Osteocyte (in vitro differentiated cells): ENCODE data around the gene SYPL1. TPM values are rescaled to one million over a fixed set of nuclear protein-coding genes. Genes with fewer than 3 reads are reported as not detected.

Experiments
- DNase-seq: peaks from one replicate; pipeline ENCODE4 v3.0.0; 2021; ENCODE audit warnings: mixed read lengths; ENCODE audit not compliant: unreplicated experiment; ENCODE audit errors: extremely low spot score
- H3K27ac Mint-ChIP-seq: one replicate; pipeline ENCODE4 v1.8.0; 2021; ENCODE audit warnings: mild to moderate bottlenecking, mixed read lengths; ENCODE audit not compliant: unreplicated experiment
- H3K27me3 Mint-ChIP-seq: one replicate; pipeline ENCODE4 v1.8.0; 2021; ENCODE audit warnings: mixed read lengths; ENCODE audit not compliant: unreplicated experiment
- H3K36me3 Mint-ChIP-seq: one replicate; pipeline ENCODE4 v1.8.0; 2021; ENCODE audit warnings: mixed read lengths; ENCODE audit not compliant: unreplicated experiment
- H3K4me1 Mint-ChIP-seq: one replicate; pipeline ENCODE4 v1.8.0; 2021; ENCODE audit warnings: mixed read lengths; ENCODE audit not compliant: unreplicated experiment
- H3K4me3 Mint-ChIP-seq: one replicate; pipeline ENCODE4 v1.8.0; 2021; ENCODE audit warnings: mild to moderate bottlenecking, moderate library complexity, mixed read lengths; ENCODE audit not compliant: unreplicated experiment
- H3K9me3 Mint-ChIP-seq: one replicate; pipeline ENCODE4 v1.8.0; 2021; ENCODE audit warnings: mixed read lengths; ENCODE audit not compliant: unreplicated experiment
- total RNA-seq: library from RNA; stranded (reverse); gene quantifications from 2 replicates; pipeline ENCODE4 v1.2.1, GENCODE V29; 2021
- TF ChIP-seq, protein P1 (sequence below): fragments of 200-600 bp; sonication (generic); IDR thresholded peaks from 2 replicates; pipeline ENCODE4 v1.5.0; 2021; ENCODE audit warnings: antibody characterized with exemption, mild to moderate bottlenecking, moderate library complexity

SYPL1 gene
- total RNA-seq, 1 donor from 2014 or later, result 80.9 TPM

- Mint-ChIP-seq H3K4me3 (no peak overlapping the region), H3K9me3 (no peaks in the 10 kb centered on the region), H3K27ac (no peak overlapping the region), H3K27me3 (no peaks in the 10 kb centered on the region), H3K4me1 (peaks cover 40% of the 10 kb centered on the region), H3K36me3 (peaks cover 6% of the 10 kb centered on the region)
- TF ChIP-seq, protein P1, sequence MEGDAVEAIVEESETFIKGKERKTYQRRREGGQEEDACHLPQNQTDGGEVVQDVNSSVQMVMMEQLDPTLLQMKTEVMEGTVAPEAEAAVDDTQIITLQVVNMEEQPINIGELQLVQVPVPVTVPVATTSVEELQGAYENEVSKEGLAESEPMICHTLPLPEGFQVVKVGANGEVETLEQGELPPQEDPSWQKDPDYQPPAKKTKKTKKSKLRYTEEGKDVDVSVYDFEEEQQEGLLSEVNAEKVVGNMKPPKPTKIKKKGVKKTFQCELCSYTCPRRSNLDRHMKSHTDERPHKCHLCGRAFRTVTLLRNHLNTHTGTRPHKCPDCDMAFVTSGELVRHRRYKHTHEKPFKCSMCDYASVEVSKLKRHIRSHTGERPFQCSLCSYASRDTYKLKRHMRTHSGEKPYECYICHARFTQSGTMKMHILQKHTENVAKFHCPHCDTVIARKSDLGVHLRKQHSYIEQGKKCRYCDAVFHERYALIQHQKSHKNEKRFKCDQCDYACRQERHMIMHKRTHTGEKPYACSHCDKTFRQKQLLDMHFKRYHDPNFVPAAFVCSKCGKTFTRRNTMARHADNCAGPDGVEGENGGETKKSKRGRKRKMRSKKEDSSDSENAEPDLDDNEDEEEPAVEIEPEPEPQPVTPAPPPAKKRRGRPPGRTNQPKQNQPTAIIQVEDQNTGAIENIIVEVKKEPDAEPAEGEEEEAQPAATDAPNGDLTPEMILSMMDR, result no peak
- no peak for DNase-seq
Observed at GRCh38 chr7:106101726-106102125, 10.4 kb downstream of the SYPL1 start.

DNA sequence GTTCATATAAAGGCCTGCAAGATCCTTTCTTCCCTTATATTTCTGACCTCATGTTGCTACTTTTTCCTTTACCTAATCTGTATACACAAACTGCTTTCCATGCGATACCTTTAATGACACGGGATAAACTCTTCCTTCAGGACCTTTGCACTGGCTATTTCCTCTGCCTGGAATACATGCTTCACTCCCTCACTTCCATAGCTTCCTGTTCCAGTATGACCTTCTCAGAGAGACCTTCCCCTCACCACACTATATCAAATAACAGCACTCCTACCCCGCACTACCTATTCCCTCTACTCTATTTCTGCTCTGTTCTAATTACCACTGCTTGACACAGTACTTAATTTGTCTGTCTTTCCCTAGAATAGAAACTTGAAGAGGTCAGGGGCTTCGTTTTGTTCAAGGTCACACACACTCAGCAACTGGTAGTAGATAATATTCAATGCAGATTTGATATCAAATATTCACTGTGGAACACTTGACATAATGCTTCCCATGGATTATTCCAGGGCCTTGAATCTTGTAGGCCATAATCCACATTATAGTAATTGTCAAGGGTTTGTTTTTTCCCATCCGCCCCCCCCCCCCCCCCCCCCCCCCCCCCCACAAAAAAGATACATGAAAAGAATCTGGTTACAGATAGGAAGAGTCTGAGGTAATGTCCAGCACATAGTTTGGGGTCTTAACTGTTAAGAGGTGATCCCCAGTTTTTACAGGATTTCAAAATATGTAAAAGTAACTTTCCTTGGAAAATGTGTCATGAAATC lies 11.1 kb downstream of the SYPL1 start:
- H3K36me3 Mint-ChIP-seq, result peaks cover 9% of the 10 kb centered on the region
- no peak overlapping the region for H3K4me3 Mint-ChIP-seq
- H3K27ac Mint-ChIP-seq, result no peak overlapping the region
- H3K4me1 Mint-ChIP-seq, result peaks cover 42% of the 10 kb centered on the region
- H3K9me3 Mint-ChIP-seq, result no peaks in the 10 kb centered on the region
- H3K27me3 Mint-ChIP-seq, result no peaks in the 10 kb centered on the region
- DNase-seq, result no peak
- TF ChIP-seq, protein P1, result no peak

GRCh38 chr7:106099539-106099938 lies 12.6 kb downstream of the SYPL1 start:
- peaks cover 34% of the 10 kb centered on the region for H3K4me1 Mint-ChIP-seq
- H3K36me3 Mint-ChIP-seq, result peaks cover 16% of the 10 kb centered on the region
- no peak for DNase-seq
- H3K4me3 Mint-ChIP-seq, result no peak overlapping the region
- H3K27me3 Mint-ChIP-seq, result no peaks in the 10 kb centered on the region
- TF ChIP-seq, protein P1, result no peak
- no peak overlapping the region for H3K27ac Mint-ChIP-seq
- H3K9me3 Mint-ChIP-seq, result no peaks in the 10 kb centered on the region

DNA sequence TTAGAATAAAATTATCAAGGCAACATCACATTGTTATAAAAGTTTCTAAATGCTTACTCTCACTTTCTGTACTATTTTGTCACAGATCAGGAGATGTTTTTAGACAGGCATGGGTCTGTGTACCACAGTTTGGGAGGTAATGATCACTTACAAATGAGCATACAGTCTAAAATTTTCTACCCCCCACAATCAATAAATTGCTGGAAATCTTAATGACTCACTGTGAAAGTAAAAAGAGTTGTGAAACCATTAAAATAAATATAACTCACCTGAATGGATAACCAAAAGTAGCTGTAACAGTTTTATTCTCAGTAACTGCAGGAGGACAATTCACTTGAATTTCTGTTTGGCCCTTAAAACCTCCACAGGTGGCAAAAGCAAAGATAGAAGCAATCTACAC lies 13.2 kb downstream of the SYPL1 start:
- Mint-ChIP-seq H3K36me3 (peaks cover 18% of the 10 kb centered on the region), H3K4me3 (no peak overlapping the region), H3K9me3 (no peaks in the 10 kb centered on the region), H3K27me3 (no peaks in the 10 kb centered on the region), H3K27ac (no peak overlapping the region), H3K4me1 (peaks cover 31% of the 10 kb centered on the region)
- TF ChIP-seq, protein P1, result no peak
- no peak for DNase-seq

GRCh38 chr7:106095634-106096033 lies 16.5 kb downstream of the SYPL1 start:
- no peak for DNase-seq
- H3K4me3 Mint-ChIP-seq, result no peak overlapping the region
- no peaks in the 10 kb centered on the region for H3K27me3 Mint-ChIP-seq
- H3K36me3 Mint-ChIP-seq, result peaks cover 42% of the 10 kb centered on the region
- TF ChIP-seq, protein P1, result no peak
- H3K9me3 Mint-ChIP-seq, result no peaks in the 10 kb centered on the region
- H3K27ac Mint-ChIP-seq, result no peak overlapping the region
- H3K4me1 Mint-ChIP-seq, result peaks cover 9% of the 10 kb centered on the region
